ENCODE data around the gene PHACTR1.

Gene PHACTR1

GRCh38 chr6:12851123-12851695, 134.6 kb downstream of the PHACTR1 start:
- no peak for DNase-seq

GRCh38 chr6:12861603-12862002, 145.0 kb downstream of the PHACTR1 start:
- no peak for DNase-seq

- no peak for DNase-seq
Measured at GRCh38 chr6:12865117-12865516, 148.6 kb downstream of the PHACTR1 start.

- DNase-seq, result no peak
Measured at GRCh38 chr6:12865671-12866181, 149.2 kb downstream of the PHACTR1 start.

GRCh38 chr6:12866422-12867029, 150.0 kb downstream of the PHACTR1 start:
- no peak for DNase-seq

GRCh38 chr6:12869816-12870432, 153.4 kb downstream of the PHACTR1 start:
- peak; percentile 21 for DNase-seq

GRCh38 chr6:12873691-12874090, 157.1 kb downstream of the PHACTR1 start:
- DNase-seq, result no peak

GRCh38 chr6:12875051-12875450, 158.5 kb downstream of the PHACTR1 start:
- DNase-seq, result no peak

GRCh38 chr6:12878741-12879140, 162.2 kb downstream of the PHACTR1 start:
- no peak for DNase-seq

GRCh38 chr6:12882761-12883290, 166.3 kb downstream of the PHACTR1 start:
- DNase-seq, result no peak

GRCh38 chr6:12884983-12885382, 168.4 kb downstream of the PHACTR1 start:
- no peak for DNase-seq

GRCh38 chr6:12886961-12887775, 170.6 kb downstream of the PHACTR1 start:
- DNase-seq, result no peak

GRCh38 chr6:12890171-12890790, 173.7 kb downstream of the PHACTR1 start:
- no peak for DNase-seq

- no peak for DNase-seq
Measured at GRCh38 chr6:12891595-12891994, 175.0 kb downstream of the PHACTR1 start.

- no peak for DNase-seq
Measured at GRCh38 chr6:12892151-12892550, 175.6 kb downstream of the PHACTR1 start.

GRCh38 chr6:12893036-12893435, 176.5 kb downstream of the PHACTR1 start:
- DNase-seq, result no peak

GRCh38 chr6:12895721-12896120, 179.2 kb downstream of the PHACTR1 start:
- DNase-seq, result no peak

- no peak for DNase-seq
Measured at GRCh38 chr6:12896208-12896733, 179.7 kb downstream of the PHACTR1 start.

- DNase-seq, result no peak
Measured at GRCh38 chr6:12898603-12899002, 182.0 kb downstream of the PHACTR1 start.

GRCh38 chr6:12899046-12899833, 182.7 kb downstream of the PHACTR1 start:
- peak; percentile 25 for DNase-seq

- no peak for DNase-seq
Measured at GRCh38 chr6:12903246-12903645, 186.7 kb downstream of the PHACTR1 start.

GRCh38 chr6:12909833-12910232, 193.3 kb downstream of the PHACTR1 start:
- DNase-seq, result no peak

Measured in NCI-H1436 (cell line).